Peyer's patch (tissue), 4 donors: ENCODE results near the gene RARG. TPM values are rescaled to one million over a fixed set of nuclear protein-coding genes. Genes with fewer than 3 reads are reported as not detected.
"Not testable (repeated sequence)": the region's sequence is repeated elsewhere in the genome, so short reads cannot be mapped to it uniquely, and the experiment has no call there.

Experiments used
- DNase-seq, 3 donors: peaks; one replicate each; pipeline ENCODE4 v3.0.0-alpha.2; 2017 to 2019
- H3K27ac ChIP-seq, 4 donors: fragments of 200-600 bp; sonication (generic); one replicate each; pipeline ENCODE4 v1.5.1; 2016 to 2019
- H3K27me3 ChIP-seq, 2 donors: fragments of 200-600 bp; sonication (generic); one replicate each; pipeline ENCODE4 v1.5.1; 2019
- H3K36me3 ChIP-seq, 3 donors: fragments of 200-600 bp; sonication (generic); one replicate each; pipeline ENCODE4 v1.5.1; 2016 to 2019
- H3K4me1 ChIP-seq, 4 donors: fragments of 200-600 bp; sonication (generic); one replicate each; pipeline ENCODE4 v1.5.1; 2016 to 2019
- H3K4me3 ChIP-seq, 4 donors: fragments of 200-600 bp; sonication (generic); 1 replicate in 3 of 4; 2 replicates in 1 of 4; pipeline ENCODE4 v1.5.1; 2016 to 2019; ENCODE audit warnings: mild to moderate bottlenecking in 1 of 4
- H3K9me3 ChIP-seq, 4 donors: fragments of 200-600 bp; sonication (generic); one replicate each; pipeline ENCODE4 v1.5.1; 2016 to 2019; ENCODE audit warnings: mild to moderate bottlenecking in 1 of 4
- CTCF ChIP-seq, 6 experiments: fragments of 450-650 bp in 4 of 6; fragments of 200-600 bp in 2 of 6; sonication (generic) in 1 of 6; IDR thresholded peaks; one replicate each; pipeline ENCODE4 v1.5.1; 2017 to 2019; ENCODE audit warnings: antibody characterized with exemption in 6 of 6, mild to moderate bottlenecking in 3 of 6, moderate library complexity in 1 of 6
- POLR2A ChIP-seq, 2 donors: fragments of 450-650 bp; IDR thresholded peaks; one replicate each; pipeline ENCODE4 v1.5.1; 2017; ENCODE audit warnings: antibody characterized with exemption in 2 of 2, mild to moderate bottlenecking in 2 of 2, moderate library complexity in 2 of 2
- total RNA-seq, 4 donors: library from RNA; depleted of rRNA; stranded (reverse); fragments of >200 nt; gene quantifications; one replicate each; pipeline ENCODE4 v1.1.0, GENCODE V29; 2016

RARG gene
- total RNA-seq, 4 donors from 2014 or later, result 1.9 to 10.7 (median 5.7) TPM

GRCh38 chr12:53207042-53207441, 25.0 kb downstream of the RARG start, which contains the start of gene ITGB7:
TSS of gene ITGB7 (minus strand) at chr12:53207251. CDS start at chr12:53200443, 6,808 bp downstream.
- peak within 1 kb of the TSS; percentile 59 to 86 (median 72) for H3K27ac ChIP-seq

GRCh38 chr12:53205747-53206419, 26.1 kb downstream of the RARG start:
- no peaks in the 10 kb centered on the region for H3K27me3 ChIP-seq
- peaks cover 0 to 50% (median 24%) of the 10 kb centered on the region in 4 donors for H3K4me1 ChIP-seq
- no peaks in the 10 kb centered on the region for H3K9me3 ChIP-seq
- DNase-seq, result peak; percentile 53 to 78 (median 68)
- H3K27ac ChIP-seq, result peak overlapping the region; percentile 59 to 86 (median 72)
- peak overlapping the region in 3 of 4 donors; percentile 22 to 51 (median 38) for H3K4me3 ChIP-seq
- peaks cover 0 to 5% (median 0%) of the 10 kb centered on the region in 3 donors for H3K36me3 ChIP-seq
- TF ChIP-seq CTCF (IDR thresholded peaks at IDR 0.05) (no peak), POLR2A (IDR thresholded peaks at IDR 0.05) (no peak)

More at GRCh38 chr12:53207042-53207441, 25.0 kb downstream of the RARG start, which contains the start of gene ITGB7:
- Histone ChIP-seq H3K4me1 (peaks cover 0 to 45% (median 16%) of the 10 kb centered on the region in 4 donors), H3K27me3 (no peaks in the 10 kb centered on the region), H3K9me3 (no peaks in the 10 kb centered on the region), H3K4me3 (peak within 1 kb of the TSS; percentile 22 to 51 (median 35)), H3K36me3 (peaks cover 0 to 12% (median 0%) of the 10 kb centered on the region in 3 donors)
- peak; percentile 58 to 94 (median 91) for DNase-seq
- TF ChIP-seq CTCF (IDR thresholded peaks at IDR 0.05), result no peak
- TF ChIP-seq POLR2A (IDR thresholded peaks at IDR 0.05), result peak; percentile 36 to 45

DNA sequence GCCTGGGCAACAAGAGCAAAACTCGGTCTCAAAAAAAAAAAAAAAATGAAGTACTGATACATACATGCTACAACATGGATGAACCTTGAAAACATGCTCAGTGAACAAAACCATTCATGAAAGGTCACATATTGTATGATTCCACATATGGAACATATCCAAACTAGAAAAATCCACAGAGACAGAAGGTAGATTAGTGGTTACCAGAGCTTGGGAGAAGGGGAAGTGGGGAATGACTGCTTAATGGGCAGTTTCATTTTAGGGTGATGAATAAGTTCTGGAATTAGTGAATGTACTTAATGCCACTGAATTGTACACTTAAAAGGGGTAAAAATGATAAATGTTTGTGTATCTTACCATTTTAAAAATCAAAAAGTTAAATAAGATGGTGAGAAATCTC, 27.7 kb downstream of the RARG start:
- no peak overlapping the region for H3K4me3 ChIP-seq
- no peaks in the 10 kb centered on the region for H3K36me3 ChIP-seq

GRCh38 chr12:53202316-53202715, 29.7 kb downstream of the RARG start:
- H3K9me3 ChIP-seq, H3K4me3 ChIP-seq, H3K36me3 ChIP-seq, DNase-seq, H3K27me3 ChIP-seq: not testable (repeated sequence)
- H3K4me1 ChIP-seq, result peaks cover 0 to 51% (median 32%) of the 10 kb centered on the region in 4 donors
- peak overlapping the region in 1 of 4 donors; percentile 76 for H3K27ac ChIP-seq

More for the DNA sequence above, 27.7 kb downstream of the RARG start:
- Histone ChIP-seq H3K27ac (peak overlapping the region in 1 of 4 donors; percentile 6), H3K9me3 (no peaks in the 10 kb centered on the region), H3K4me1 (peaks cover 0 to 55% (median 34%) of the 10 kb centered on the region in 4 donors), H3K27me3 (no peaks in the 10 kb centered on the region)
- DNase-seq, result no peak
- TF ChIP-seq POLR2A (IDR thresholded peaks at IDR 0.05) (no peak), CTCF (IDR thresholded peaks at IDR 0.05) (no peak)

- Histone ChIP-seq H3K36me3 (no peaks in the 10 kb centered on the region), H3K9me3 (no peaks in the 10 kb centered on the region), H3K4me3 (no peak overlapping the region), H3K27me3 (no peaks in the 10 kb centered on the region), H3K4me1 (peaks cover 0 to 48% (median 31%) of the 10 kb centered on the region in 4 donors), H3K27ac (peak overlapping the region in 1 of 4 donors; percentile 76)
- TF ChIP-seq POLR2A (IDR thresholded peaks at IDR 0.05) (no peak), CTCF (IDR thresholded peaks at IDR 0.05) (no peak)
- DNase-seq, result no peak
These were observed 30.4 kb downstream of the RARG start for GRCh38 chr12:53201639-53202038.

GRCh38 chr12:53201177-53201541, 30.9 kb downstream of the RARG start:
- DNase-seq, result no peak
- Histone ChIP-seq H3K27ac (peak overlapping the region in 2 of 4 donors; percentile 45 to 76), H3K9me3 (no peaks in the 10 kb centered on the region), H3K27me3 (no peaks in the 10 kb centered on the region), H3K4me3 (peak overlapping the region in 1 of 4 donors; percentile 7), H3K4me1 (peaks cover 0 to 48% (median 31%) of the 10 kb centered on the region in 4 donors), H3K36me3 (no peaks in the 10 kb centered on the region)
- TF ChIP-seq CTCF (IDR thresholded peaks at IDR 0.05) (peak in 1 of 6 experiments; percentile 5), POLR2A (IDR thresholded peaks at IDR 0.05) (no peak)
